ENCODE measurements around the gene CYB5R2. TPM values are rescaled to one million over a fixed set of nuclear protein-coding genes. Genes with fewer than 3 reads are reported as not detected.

Gene CYB5R2
- total RNA-seq, 4 donors from 2014 or later: 5.2 to 12.6 (median 7.4) TPM

DNA sequence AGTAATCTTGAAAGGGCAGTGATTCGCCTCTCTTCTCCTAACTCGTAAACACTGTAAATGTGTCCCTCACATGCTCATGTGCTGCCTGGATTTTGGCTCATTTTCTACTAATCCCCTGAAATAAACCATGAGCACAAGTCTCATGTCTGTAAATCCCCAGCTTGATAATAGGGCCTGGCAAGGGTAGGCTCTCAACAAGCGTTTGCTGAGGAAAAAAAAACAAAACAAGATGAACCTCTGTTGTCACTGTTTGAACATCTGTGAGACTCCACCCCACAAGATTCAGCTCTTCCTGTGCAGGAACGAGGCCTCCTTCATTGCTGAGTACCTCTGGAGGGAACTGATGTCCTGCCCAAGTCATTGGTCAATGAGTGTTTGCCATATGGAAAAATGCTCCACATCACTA lies 4.5 kb upstream of the CYB5R2 start:
- TF ChIP-seq, protein P1, sequence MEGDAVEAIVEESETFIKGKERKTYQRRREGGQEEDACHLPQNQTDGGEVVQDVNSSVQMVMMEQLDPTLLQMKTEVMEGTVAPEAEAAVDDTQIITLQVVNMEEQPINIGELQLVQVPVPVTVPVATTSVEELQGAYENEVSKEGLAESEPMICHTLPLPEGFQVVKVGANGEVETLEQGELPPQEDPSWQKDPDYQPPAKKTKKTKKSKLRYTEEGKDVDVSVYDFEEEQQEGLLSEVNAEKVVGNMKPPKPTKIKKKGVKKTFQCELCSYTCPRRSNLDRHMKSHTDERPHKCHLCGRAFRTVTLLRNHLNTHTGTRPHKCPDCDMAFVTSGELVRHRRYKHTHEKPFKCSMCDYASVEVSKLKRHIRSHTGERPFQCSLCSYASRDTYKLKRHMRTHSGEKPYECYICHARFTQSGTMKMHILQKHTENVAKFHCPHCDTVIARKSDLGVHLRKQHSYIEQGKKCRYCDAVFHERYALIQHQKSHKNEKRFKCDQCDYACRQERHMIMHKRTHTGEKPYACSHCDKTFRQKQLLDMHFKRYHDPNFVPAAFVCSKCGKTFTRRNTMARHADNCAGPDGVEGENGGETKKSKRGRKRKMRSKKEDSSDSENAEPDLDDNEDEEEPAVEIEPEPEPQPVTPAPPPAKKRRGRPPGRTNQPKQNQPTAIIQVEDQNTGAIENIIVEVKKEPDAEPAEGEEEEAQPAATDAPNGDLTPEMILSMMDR (IDR thresholded peaks at IDR 0.05; ENCODE audit: low read depth): no peak

DNA sequence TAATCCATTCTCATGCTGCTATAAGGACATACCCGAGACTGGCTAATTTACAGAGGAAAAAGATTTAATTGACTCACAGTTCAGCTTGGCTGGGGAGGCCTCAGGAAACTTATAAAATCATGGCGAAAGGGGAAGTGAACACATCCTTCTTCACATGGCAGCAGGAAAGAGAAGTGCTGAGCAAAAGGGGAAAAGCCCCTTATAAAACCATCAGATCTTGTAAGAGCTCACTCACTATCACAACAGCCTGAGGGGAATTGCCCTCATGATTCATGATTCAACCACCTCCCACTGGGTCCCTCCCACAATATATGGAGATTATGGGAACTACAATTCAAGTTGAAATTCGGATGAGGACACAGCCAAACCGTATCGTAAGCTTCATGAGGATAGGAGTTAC lies 3.8 kb upstream of the CYB5R2 start:
- TF ChIP-seq, protein P1 (IDR thresholded peaks at IDR 0.05; ENCODE audit: low read depth): no peak

DNA sequence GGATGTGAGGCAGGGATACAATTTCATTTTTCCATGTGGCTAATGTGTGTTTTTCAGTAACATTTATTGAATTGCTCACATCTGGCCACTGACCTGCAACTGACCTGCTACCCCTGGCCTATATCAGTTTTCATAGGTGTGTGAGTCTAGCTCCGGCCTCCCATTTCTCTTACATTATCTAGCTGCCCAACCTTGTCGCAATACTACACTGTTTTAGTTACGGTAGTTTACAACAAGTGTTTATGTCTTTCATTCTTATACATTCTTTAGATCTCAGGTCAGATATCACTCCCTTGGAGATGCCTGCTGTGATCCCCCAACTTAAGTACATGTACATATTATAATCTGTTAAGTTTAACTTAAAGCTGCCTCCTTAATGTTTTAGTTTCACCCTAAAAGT lies 2.3 kb upstream of the CYB5R2 start:
- TF ChIP-seq, protein P1 (IDR thresholded peaks at IDR 0.05; ENCODE audit: low read depth): no peak

DNA sequence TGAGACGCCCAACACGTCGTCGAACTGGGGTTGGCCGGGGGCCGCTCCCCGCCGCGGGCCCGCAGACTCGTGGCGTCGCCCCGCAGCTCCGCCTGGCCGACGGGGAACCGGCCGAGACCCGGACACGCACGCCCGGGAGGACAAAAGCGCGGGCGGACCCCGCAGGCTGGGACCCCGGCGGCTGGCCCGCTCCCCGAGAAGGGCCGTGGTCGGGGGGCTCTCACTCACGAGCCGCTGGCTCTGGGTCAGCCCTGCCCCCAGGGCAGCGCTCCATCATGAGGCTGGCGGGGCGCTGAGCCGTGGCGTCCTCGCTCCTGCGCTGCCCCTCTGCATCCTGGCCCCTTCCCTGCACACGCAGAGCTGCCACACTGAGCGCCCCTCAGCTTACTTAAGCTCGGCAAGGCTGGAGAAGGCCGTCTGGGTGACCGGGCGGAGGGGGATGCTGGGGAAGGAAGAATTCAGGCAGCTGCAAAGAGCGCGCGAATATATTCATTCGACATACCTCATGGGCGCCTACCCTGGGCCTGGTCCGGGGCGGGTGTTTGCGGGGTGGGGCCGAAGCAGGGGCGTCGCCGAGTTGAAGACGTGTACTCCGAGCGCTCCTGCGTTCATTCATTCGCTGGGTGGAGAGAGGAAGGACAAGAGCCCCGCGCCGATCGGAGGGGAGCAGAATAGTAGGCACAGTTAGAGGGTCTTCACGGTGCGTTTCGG lies 579 bp upstream of the CYB5R2 start:
- TF ChIP-seq, protein P1 (IDR thresholded peaks at IDR 0.05; ENCODE audit: low read depth): no peak

DNA sequence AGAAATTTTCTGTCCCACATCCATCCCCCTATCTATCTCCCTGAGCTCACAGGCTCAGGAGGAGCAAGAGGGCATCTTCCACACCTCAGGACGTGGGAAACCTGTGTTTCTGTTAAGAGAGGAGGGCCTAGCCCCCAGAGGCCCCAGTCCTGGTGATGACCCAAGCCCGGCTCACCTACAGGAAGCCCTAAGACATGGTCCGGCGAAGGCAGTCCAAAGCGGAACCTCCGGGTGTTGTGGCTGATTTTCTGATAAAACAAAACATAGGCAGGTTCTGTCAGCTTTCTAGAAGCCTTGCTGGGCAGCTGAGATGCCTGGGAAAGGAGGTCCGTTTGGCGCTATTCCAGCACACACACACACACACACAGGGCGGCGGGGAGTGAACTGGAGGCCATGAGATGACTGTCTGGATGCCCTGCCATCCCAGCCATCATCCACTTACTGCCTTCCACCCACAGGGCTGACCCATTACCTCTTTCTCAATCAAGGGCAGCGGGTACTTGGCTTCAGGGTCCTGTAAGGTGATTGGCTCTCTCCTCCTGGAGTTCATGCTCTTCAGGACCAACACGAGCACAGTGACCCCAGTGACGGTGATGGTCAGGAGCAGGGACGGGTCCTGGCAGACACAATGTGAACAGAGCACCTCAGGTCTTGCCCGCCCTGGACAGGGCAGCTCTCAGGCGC lies 882 bp downstream of the CYB5R2 start:
- TF ChIP-seq, protein P1 (IDR thresholded peaks at IDR 0.05; ENCODE audit: low read depth): no peak

DNA sequence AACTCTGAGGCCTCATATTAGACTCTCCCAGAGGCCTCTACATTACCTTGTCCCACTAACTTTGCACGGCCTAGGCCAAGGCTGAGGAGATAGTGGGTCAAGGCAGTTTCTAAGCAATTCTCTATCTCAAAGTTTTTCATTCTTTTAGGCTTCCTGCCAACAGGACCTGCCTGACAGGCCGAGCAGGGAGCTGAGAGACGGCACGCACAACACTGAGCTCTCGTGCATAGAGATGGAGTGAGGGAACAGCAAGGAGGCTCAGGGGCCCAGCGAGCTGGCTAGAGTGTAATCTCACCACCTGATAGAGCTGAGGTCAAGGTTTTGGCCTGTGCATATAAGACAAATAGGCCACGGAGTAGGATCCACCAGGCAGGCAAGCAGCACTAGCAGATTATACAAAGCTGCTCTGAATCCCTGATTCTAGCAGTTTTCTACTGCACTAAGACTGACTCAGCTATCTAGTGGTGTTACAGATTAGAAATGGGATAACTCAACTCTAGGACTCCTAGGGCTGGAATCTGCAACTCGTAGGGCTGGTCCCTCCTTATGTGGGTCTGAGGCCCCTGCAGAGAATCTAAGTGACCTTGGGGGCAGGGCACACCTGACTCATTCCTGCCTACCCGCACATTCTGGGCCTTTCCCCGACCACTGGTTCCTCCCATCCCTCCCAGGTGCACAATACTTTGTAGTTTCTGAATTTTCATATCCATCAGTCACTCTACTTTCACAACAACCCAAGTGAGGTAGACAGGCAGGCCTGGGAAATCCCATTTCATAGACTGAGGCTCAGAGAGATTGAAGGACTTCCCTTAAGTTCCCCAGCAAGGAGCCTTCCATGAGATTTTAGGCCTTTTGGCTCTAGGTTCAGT lies 1.7 kb downstream of the CYB5R2 start:
- TF ChIP-seq, protein P1 (IDR thresholded peaks at IDR 0.05; ENCODE audit: low read depth): no peak

DNA sequence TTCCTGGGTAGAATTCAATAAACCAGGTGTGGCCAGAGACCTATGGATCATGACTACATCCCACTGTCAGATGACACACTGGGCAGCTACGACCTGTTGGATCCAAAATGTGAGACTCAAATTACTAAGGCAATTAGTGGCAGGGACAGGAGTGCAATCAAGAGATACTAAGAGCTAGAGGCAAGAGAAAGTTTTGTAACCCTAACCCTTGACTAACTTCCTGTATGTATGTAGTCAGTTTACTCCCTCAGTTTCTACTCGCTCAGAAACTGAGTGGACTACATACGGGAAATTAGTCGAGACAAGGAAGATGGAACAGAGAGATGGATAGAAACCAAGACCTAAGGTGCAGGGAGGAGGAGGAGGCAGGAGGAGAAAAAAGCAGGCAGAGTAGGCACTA lies 2.7 kb downstream of the CYB5R2 start:
- TF ChIP-seq, protein P1 (IDR thresholded peaks at IDR 0.05; ENCODE audit: low read depth): no peak
